ENCODE data around the gene FPGS. TPM values are rescaled to one million over a fixed set of nuclear protein-coding genes. Genes with fewer than 3 reads are reported as not detected.

FPGS gene
- total and polyA plus RNA-seq, 2 donors (not counting 1 experiment from before 2014, with no cell fraction given) = 103 to 136 TPM

GRCh38 chr9:127768698-127769097 is 34.0 kb upstream of the FPGS start:
- CTCF ChIA-PET = interaction anchor here (1.9 kb wide), 1 partner anchor 34 kb away, joined by 8 read pairs; the partner anchor contains the start of gene TOR2A
- H2AFZ ChIP-seq (ENCODE audit: insufficient read depth, low read depth, low read length, poor library complexity, severe bottlenecking) = no peak overlapping the region
- TF ChIP-seq EZH2 (IDR thresholded peaks at IDR 0.05; ENCODE audit: borderline replicate concordance, insufficient read depth, low read depth, low read length, poor library complexity, severe bottlenecking) (no peak), CTCF (IDR thresholded peaks at IDR 0.05) (no peak)
- peak overlapping the region; percentile 49 for H3K4me3 Mint-ChIP-seq
- H3K9me3 Mint-ChIP-seq (ENCODE audit: insufficient read depth) = no peaks in the 10 kb centered on the region
- no peaks in the 10 kb centered on the region for H3K27me3 ChIP-seq (replicated peaks in 1 of 4; ENCODE audit: control extremely low read depth in 1 of 4, control insufficient read depth in 3 of 4, insufficient read depth in 4 of 4, low read length in 3 of 4)
- peak overlapping the region; percentile 76 for H3K27ac Mint-ChIP-seq
- peaks cover 49 to 75% of the 10 kb centered on the region in 2 donors for H3K4me1 ChIP-seq (ENCODE audit: control insufficient read depth in 2 of 2, insufficient read depth in 2 of 2, low read length in 2 of 2)
- H3K4me3 ChIP-seq (ENCODE audit: control extremely low read depth in 1 of 5, extremely low read depth in 1 of 5, insufficient read depth in 1 of 5, low read depth in 2 of 5, low read length in 4 of 5) = no peak overlapping the region
- POLR2A ChIA-PET = interaction anchor here (3.6 kb wide), 1 partner anchor 11 kb away, joined by 18 read pairs; no protein-coding TSS in a partner anchor
- no peak overlapping the region for H3K9ac ChIP-seq (ENCODE audit: low read length)
- WGBS (ENCODE audit: insufficient coverage) = 76% methylated on average over 8 of the region's 8 CpGs
- ATAC-seq (ENCODE audit: low read depth) = no peak
- DNase-seq = no peak
- H3K4me2 ChIP-seq (replicated peaks; ENCODE audit: low read depth, low read length, poor library complexity, severe bottlenecking) = peak overlapping the region; percentile 52
- H3K4me1 Mint-ChIP-seq = peaks cover 78% of the 10 kb centered on the region
- intact Hi-C loops (cut with micrococcal nuclease) = no loop called here
- peaks cover 0 to 86% of the 10 kb centered on the region in 2 experiments for H3K36me3 ChIP-seq (replicated peaks in 1 of 2; ENCODE audit: control extremely low read depth in 1 of 2, control insufficient read depth in 1 of 2, extremely low read depth in 1 of 2, insufficient read depth in 2 of 2, low read length in 1 of 2)
- no peaks in the 10 kb centered on the region for H3K27me3 Mint-ChIP-seq
- peaks cover 98% of the 10 kb centered on the region for H4K20me1 ChIP-seq (ENCODE audit: control insufficient read depth, insufficient read depth, low read length, poor library complexity, severe bottlenecking)
- no peaks in the 10 kb centered on the region for H3K9me3 ChIP-seq (ENCODE audit: control extremely low read depth in 1 of 3, control insufficient read depth in 2 of 3, insufficient read depth in 1 of 3, low read length in 2 of 3)
- H3K27ac ChIP-seq (ENCODE audit: low read length in 2 of 2) = peak overlapping the region; percentile 11 to 94
- H3K79me2 ChIP-seq (ENCODE audit: control insufficient read depth, insufficient read depth, low read length) = peaks cover 94% of the 10 kb centered on the region

- no peak for TF ChIP-seq EZH2 (IDR thresholded peaks at IDR 0.05; ENCODE audit: borderline replicate concordance, insufficient read depth, low read depth, low read length, poor library complexity, severe bottlenecking)
- no peak for TF ChIP-seq CTCF (IDR thresholded peaks at IDR 0.05)
- H3K36me3 ChIP-seq (replicated peaks in 1 of 2; ENCODE audit: control extremely low read depth in 1 of 2, control insufficient read depth in 1 of 2, extremely low read depth in 1 of 2, insufficient read depth in 2 of 2, low read length in 1 of 2) = peaks cover 0 to 90% of the 10 kb centered on the region in 2 experiments
- H3K27me3 ChIP-seq (replicated peaks in 1 of 4; ENCODE audit: control extremely low read depth in 1 of 4, control insufficient read depth in 3 of 4, insufficient read depth in 4 of 4, low read length in 3 of 4) = no peaks in the 10 kb centered on the region
- H4K20me1 ChIP-seq (ENCODE audit: control insufficient read depth, insufficient read depth, low read length, poor library complexity, severe bottlenecking) = peaks cover 98% of the 10 kb centered on the region
- intact Hi-C loops (cut with micrococcal nuclease) = no loop called here
- no peak overlapping the region for H3K9ac ChIP-seq (ENCODE audit: low read length)
- H3K79me2 ChIP-seq (ENCODE audit: control insufficient read depth, insufficient read depth, low read length) = peaks cover 94% of the 10 kb centered on the region
- no CpG with 5 or more reads among the region's 5 CpGs for WGBS (ENCODE audit: insufficient coverage)
- H3K27ac Mint-ChIP-seq = peak overlapping the region; percentile 76
- H3K4me1 ChIP-seq (ENCODE audit: control insufficient read depth in 2 of 2, insufficient read depth in 2 of 2, low read length in 2 of 2) = peaks cover 50 to 76% of the 10 kb centered on the region in 2 donors
- no peak overlapping the region for H2AFZ ChIP-seq (ENCODE audit: insufficient read depth, low read depth, low read length, poor library complexity, severe bottlenecking)
- H3K4me1 Mint-ChIP-seq = peaks cover 76% of the 10 kb centered on the region
- ATAC-seq (ENCODE audit: low read depth) (no peak), DNase-seq (no peak)
- POLR2A ChIA-PET = interaction anchor here (0.7 to 3.6 kb wide), 2 partner anchors 11 to 12 kb away, joined by 3 to 18 read pairs; no protein-coding TSS in a partner anchor
- no peaks in the 10 kb centered on the region for H3K9me3 ChIP-seq (ENCODE audit: control extremely low read depth in 1 of 3, control insufficient read depth in 2 of 3, insufficient read depth in 1 of 3, low read length in 2 of 3)
- peak overlapping the region; percentile 11 to 94 for H3K27ac ChIP-seq (ENCODE audit: low read length in 2 of 2)
- H3K4me3 Mint-ChIP-seq = peak overlapping the region; percentile 49
- no peaks in the 10 kb centered on the region for H3K9me3 Mint-ChIP-seq (ENCODE audit: insufficient read depth)
- H3K27me3 Mint-ChIP-seq = no peaks in the 10 kb centered on the region
- CTCF ChIA-PET = interaction anchor here (1.9 to 5.2 kb wide), 4 partner anchors 15 to 101 kb away, joined by 8 to 47 read pairs (median 20); partner anchors contain the start of genes CDK9 and TOR2A
- H3K4me2 ChIP-seq (replicated peaks; ENCODE audit: low read depth, low read length, poor library complexity, severe bottlenecking) = peak overlapping the region; percentile 52
- H3K4me3 ChIP-seq (ENCODE audit: control extremely low read depth in 1 of 5, extremely low read depth in 1 of 5, insufficient read depth in 1 of 5, low read depth in 2 of 5, low read length in 4 of 5) = no peak overlapping the region
Observed at GRCh38 chr9:127769101-127769500, 33.6 kb upstream of the FPGS start.

All from B cell (primary cell).